ENCODE data around the gene MYO1D. TPM values are rescaled to one million over a fixed set of nuclear protein-coding genes. Genes with fewer than 3 reads are reported as not detected.
A peak's percentile ranks its signal among the peaks of the same experiment; 100 is the strongest.

MYO1D gene
- total and polyA plus RNA-seq, 8 donors, result 11.6 to 727 (median 73.4) TPM

DNA sequence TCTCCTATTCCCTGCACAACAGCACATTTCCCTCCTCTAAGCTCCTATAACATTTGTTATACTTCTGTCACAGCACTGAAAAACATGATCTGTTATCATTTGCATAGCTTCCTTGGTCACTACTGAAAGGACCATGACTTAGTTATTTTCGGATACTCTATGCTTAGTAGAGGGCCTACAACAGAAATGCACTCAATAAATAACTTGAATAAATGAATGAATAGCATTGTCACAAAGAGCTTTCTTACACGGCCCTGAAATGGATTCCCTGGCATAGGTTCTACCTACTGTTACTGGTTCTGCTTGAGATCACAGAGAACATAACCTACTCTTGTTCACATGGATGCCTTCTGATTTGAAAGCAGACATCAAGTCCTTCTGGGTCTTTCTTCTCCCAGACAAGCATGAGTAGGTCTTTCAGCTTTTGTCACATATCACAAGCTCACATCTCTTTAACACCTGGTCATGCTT is 41.6 kb downstream of the MYO1D start:
- DNase-seq, result no peak
- Histone ChIP-seq H3K36me3 (no peaks in the 10 kb centered on the region), H3K27ac (peak overlapping the region in 1 of 5 donors; percentile 4), H3K4me3 (no peak overlapping the region), H3K9me3 (no peaks in the 10 kb centered on the region), H3K4me1 (peaks cover 0 to 10% (median 6%) of the 10 kb centered on the region in 4 donors), H3K27me3 (no peaks in the 10 kb centered on the region)
- intact Hi-C loops (cut with DNase I; ENCODE audit: low total_unique reads), result no loop called here
- 65 to 79% (median 70%) methylated on average over 2 of the region's 2 CpGs for WGBS, 5 donors
- TF ChIP-seq POLR2A (IDR thresholded peaks at IDR 0.05) (no peak), CTCF (IDR thresholded peaks at IDR 0.05) (no peak), EP300 (IDR thresholded peaks at IDR 0.05) (no peak), POLR2AphosphoS5 (IDR thresholded peaks at IDR 0.05) (no peak)

DNA sequence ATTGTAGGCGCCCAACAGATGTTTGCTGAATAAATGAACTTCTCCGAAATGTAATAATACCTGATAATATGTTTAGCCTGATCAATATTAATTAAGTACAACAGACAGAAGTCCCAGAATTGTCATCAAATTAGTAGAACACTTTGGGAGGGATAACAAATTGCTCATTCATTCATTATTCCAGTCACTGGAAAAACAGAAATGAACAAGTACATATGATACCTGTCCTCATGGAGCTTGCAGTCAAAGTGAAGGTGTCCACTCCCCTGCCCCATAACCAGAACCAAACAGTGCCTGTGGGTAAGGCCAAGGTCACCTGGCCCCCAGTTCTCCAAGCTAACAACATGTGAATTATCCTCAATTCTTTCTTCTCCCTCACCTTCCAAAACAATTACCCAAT is 42.8 kb downstream of the MYO1D start:
- TF ChIP-seq EP300 (IDR thresholded peaks at IDR 0.05), result no peak
- H3K4me3 ChIP-seq, result no peak overlapping the region
- H3K36me3 ChIP-seq, result no peaks in the 10 kb centered on the region
- no peaks in the 10 kb centered on the region for H3K9me3 ChIP-seq
- no peaks in the 10 kb centered on the region for H3K27me3 ChIP-seq
- intact Hi-C loops (cut with DNase I; ENCODE audit: low total_unique reads), result no loop called here
- WGBS, 5 donors, result 96 to 100% (median 98%) methylated on average over 2 of the region's 2 CpGs
- no peak for DNase-seq
- H3K4me1 ChIP-seq, result peaks cover 3 to 14% (median 11%) of the 10 kb centered on the region in 4 donors
- H3K27ac ChIP-seq, result no peak overlapping the region

DNA sequence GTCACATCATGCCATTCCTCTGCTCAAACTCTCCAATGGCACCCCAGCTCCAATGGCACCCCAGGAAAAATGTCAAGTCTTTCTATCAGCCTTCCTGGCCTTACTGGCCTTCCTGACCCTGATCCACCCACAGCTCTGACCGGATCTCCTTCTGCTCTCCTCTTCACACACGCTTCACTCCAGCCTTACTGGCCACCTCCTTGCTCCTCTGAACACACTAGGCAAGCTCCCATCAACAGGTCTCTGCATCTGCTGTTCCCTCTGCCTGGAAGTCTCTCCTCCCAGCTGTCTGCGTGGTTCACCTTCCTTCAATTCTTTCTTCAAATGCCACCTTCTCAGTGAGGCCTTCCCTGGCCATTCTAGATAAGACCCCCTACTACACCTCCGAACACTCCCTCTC is 43.4 kb downstream of the MYO1D start:
- intact Hi-C loops (cut with DNase I; ENCODE audit: low total_unique reads), result no loop called here
- H3K4me1 ChIP-seq, result peaks cover 9 to 20% (median 17%) of the 10 kb centered on the region in 4 donors
- TF ChIP-seq CTCF (IDR thresholded peaks at IDR 0.05) (no peak), POLR2A (IDR thresholded peaks at IDR 0.05) (no peak), EP300 (IDR thresholded peaks at IDR 0.05) (no peak), POLR2AphosphoS5 (IDR thresholded peaks at IDR 0.05) (no peak)
- DNase-seq, result no peak
- no peak overlapping the region for H3K4me3 ChIP-seq
- no peaks in the 10 kb centered on the region for H3K9me3 ChIP-seq
- H3K27ac ChIP-seq, result no peak overlapping the region
- no peaks in the 10 kb centered on the region for H3K27me3 ChIP-seq
- H3K36me3 ChIP-seq, result no peaks in the 10 kb centered on the region
- 85 to 95% (median 90%) methylated on average over 4 of the region's 4 CpGs for WGBS, 5 donors

- WGBS, 5 donors, result 81 to 92% (median 88%) methylated on average over 5 of the region's 5 CpGs
- Histone ChIP-seq H3K9me3 (no peaks in the 10 kb centered on the region), H3K27ac (no peak overlapping the region), H3K36me3 (no peaks in the 10 kb centered on the region), H3K4me3 (no peak overlapping the region), H3K27me3 (no peaks in the 10 kb centered on the region), H3K4me1 (peaks cover 11 to 24% (median 20%) of the 10 kb centered on the region in 4 donors)
- TF ChIP-seq POLR2AphosphoS5 (IDR thresholded peaks at IDR 0.05) (no peak), EP300 (IDR thresholded peaks at IDR 0.05) (no peak), CTCF (IDR thresholded peaks at IDR 0.05) (no peak), POLR2A (IDR thresholded peaks at IDR 0.05) (no peak)
- intact Hi-C loops (cut with DNase I; ENCODE audit: low total_unique reads), result no loop called here
- DNase-seq, result no peak
These were observed 43.8 kb downstream of the MYO1D start for GRCh38 chr17:32833076-32833475.

DNA sequence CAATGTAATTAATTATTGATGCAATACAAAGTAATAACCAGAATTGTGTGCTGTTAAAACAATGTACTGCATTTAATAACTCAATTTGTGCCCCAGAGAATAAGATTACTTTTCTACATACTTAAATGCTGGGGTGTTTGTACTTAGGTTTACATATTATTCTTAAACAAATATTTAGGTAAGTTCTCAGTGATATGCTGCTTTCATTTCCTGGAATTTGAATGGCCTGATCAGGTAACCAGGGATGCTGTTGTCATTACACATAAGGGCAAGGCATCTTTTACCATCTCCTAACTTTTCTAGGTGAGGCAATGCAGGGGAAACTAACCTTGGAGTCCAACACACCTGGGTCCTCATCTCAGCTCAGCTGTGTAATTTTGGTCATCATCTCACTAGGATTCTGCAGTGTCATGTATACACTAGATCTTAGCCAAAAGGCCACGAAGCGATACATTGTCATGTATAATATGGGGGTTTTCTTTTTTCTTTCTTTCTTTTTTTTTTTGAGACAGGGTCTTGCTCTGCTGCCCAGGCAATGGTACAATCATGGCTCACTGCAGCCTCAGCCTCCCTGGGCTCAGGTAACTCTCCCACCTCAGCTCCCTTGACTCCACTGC is 45.2 kb downstream of the MYO1D start:
- Histone ChIP-seq H3K9me3 (no peaks in the 10 kb centered on the region), H3K27ac (no peak overlapping the region), H3K4me1 (peaks cover 11 to 27% (median 20%) of the 10 kb centered on the region in 4 donors), H3K36me3 (no peaks in the 10 kb centered on the region), H3K27me3 (no peaks in the 10 kb centered on the region), H3K4me3 (no peak overlapping the region)
- 90 to 96% (median 95%) methylated on average over 2 of the region's 2 CpGs for WGBS, 5 donors
- DNase-seq, result no peak
- TF ChIP-seq CTCF (IDR thresholded peaks at IDR 0.05) (no peak), POLR2AphosphoS5 (IDR thresholded peaks at IDR 0.05) (no peak), EP300 (IDR thresholded peaks at IDR 0.05) (no peak), POLR2A (IDR thresholded peaks at IDR 0.05) (no peak)
- intact Hi-C loops (cut with DNase I; ENCODE audit: low total_unique reads), result no loop called here
